ENCODE measurements around the gene LAMC3. TPM values are rescaled to one million over a fixed set of nuclear protein-coding genes. Genes with fewer than 3 reads are reported as not detected.
"Not testable (repeated sequence)": the region's sequence is repeated elsewhere in the genome, so short reads cannot be mapped to it uniquely, and the experiment has no call there.

LAMC3 gene
- total and polyA plus RNA-seq, 2 donors = 0.61 to 2.6 TPM

DNA sequence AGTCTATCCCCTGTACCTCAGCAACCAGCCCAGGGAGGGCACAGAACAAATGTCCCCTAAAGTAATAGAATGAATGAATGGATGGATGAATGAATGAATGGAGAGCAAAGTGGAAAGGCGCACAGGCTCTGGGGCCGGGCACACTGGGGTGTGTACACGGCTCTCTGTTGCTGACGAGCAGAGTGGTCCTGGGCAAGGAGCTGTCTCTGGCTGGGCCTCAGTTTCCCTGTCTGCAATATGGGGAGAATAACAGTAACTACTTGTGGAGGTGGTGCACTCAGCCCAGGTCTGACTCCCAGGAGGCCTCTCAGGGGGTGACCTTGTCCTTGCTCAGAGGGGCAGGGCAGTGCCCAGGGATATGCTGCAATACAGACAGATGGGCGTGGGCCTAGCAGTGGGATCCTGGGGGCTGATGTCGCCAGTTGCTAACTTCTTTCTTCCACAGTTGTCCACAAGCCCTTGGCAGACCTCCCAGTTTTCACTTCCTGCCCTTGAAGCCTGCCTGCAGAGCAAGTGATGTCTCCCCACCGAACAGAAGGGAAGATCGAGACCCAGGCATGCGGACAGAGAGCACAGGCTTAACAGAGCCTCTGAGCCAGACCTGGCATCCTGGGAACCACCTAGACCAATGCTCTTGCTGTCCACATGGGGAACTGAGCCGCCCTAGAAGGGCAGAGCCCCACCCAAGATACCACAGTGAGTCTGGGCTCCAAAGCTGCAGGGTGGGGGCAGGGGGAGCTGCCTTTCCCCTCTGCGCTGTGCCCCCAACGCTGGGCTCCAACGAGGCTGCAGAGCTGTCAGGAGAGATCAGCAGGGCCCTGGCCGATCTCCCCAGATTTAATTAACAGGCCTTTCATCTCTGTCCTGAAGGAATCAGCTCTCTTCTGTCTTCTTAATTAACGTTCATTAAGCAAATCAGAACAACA lies 13.6 kb upstream of the LAMC3 start:
- DNase-seq (ENCODE audit: low read depth in 6 of 9, low spot score in 9 of 9) = peak in 1 of 9 donors; percentile 2
- no peak overlapping the region for H3K27ac ChIP-seq (ENCODE audit: low read depth in 1 of 2, low read length in 1 of 2)
- no peaks in the 10 kb centered on the region for H3K9me3 ChIP-seq (ENCODE audit: control insufficient read depth in 2 of 2, insufficient read depth in 1 of 2, low read length in 1 of 2)
- H3K27me3 ChIP-seq (ENCODE audit: control insufficient read depth in 2 of 2, insufficient read depth in 1 of 2, low read length in 1 of 2) = peaks cover 0 to 22% of the 10 kb centered on the region in 2 donors
- WGBS = 57% methylated on average over 15 of the region's 15 CpGs
- no peak overlapping the region for H3K4me3 ChIP-seq (ENCODE audit: low read length in 2 of 2)
- H3K36me3 ChIP-seq (ENCODE audit: control insufficient read depth in 2 of 2, insufficient read depth in 2 of 2, low read length in 1 of 2) = no peaks in the 10 kb centered on the region
- no peaks in the 10 kb centered on the region for H3K4me1 ChIP-seq (ENCODE audit: control insufficient read depth in 2 of 2, insufficient read depth in 2 of 2, low read length in 2 of 2)

DNA sequence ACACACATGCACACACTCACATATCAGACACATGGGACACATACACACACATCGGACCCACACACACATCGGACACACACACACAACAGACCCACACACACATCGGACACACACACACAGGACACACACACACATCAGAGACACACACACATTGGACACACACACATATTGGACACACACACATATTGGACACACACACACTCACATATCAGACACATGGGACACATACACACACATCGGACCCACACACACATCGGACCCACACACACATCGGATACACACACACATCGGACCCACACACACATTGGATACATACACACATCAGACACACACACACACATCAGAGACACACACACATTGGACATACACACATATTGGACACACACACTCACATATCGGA lies 12.8 kb upstream of the LAMC3 start:
- WGBS = 97% methylated on average over 8 of the region's 8 CpGs
- Histone ChIP-seq H3K36me3 (ENCODE audit: control insufficient read depth in 2 of 2, insufficient read depth in 2 of 2, low read length in 1 of 2) (no peaks in the 10 kb centered on the region), H3K9me3 (ENCODE audit: control insufficient read depth in 2 of 2, insufficient read depth in 1 of 2, low read length in 1 of 2) (no peaks in the 10 kb centered on the region), H3K4me3 (ENCODE audit: low read length in 2 of 2) (no peak overlapping the region), H3K27ac (ENCODE audit: low read depth in 1 of 2, low read length in 1 of 2) (no peak overlapping the region), H3K27me3 (ENCODE audit: control insufficient read depth in 2 of 2, insufficient read depth in 1 of 2, low read length in 1 of 2) (peaks cover 0 to 27% of the 10 kb centered on the region in 2 donors), H3K4me1 (ENCODE audit: control insufficient read depth in 2 of 2, insufficient read depth in 2 of 2, low read length in 2 of 2) (no peaks in the 10 kb centered on the region)
- no peak for DNase-seq (ENCODE audit: low read depth in 6 of 9, low spot score in 9 of 9)

GRCh38 chr9:130996676-130997394 lies 12.1 kb upstream of the LAMC3 start:
- no peak for DNase-seq (ENCODE audit: low read depth in 6 of 9, low spot score in 9 of 9)
- no peaks in the 10 kb centered on the region for H3K4me1 ChIP-seq (ENCODE audit: control insufficient read depth in 2 of 2, insufficient read depth in 2 of 2, low read length in 2 of 2)
- H3K4me3 ChIP-seq (ENCODE audit: low read length in 2 of 2) = no peak overlapping the region
- no peak overlapping the region for H3K27ac ChIP-seq (ENCODE audit: low read depth in 1 of 2, low read length in 1 of 2)
- WGBS = 89% methylated on average over 14 of the region's 14 CpGs
- no peaks in the 10 kb centered on the region for H3K9me3 ChIP-seq (ENCODE audit: control insufficient read depth in 2 of 2, insufficient read depth in 1 of 2, low read length in 1 of 2)
- no peaks in the 10 kb centered on the region for H3K36me3 ChIP-seq (ENCODE audit: control insufficient read depth in 2 of 2, insufficient read depth in 2 of 2, low read length in 1 of 2)
- H3K27me3 ChIP-seq (ENCODE audit: control insufficient read depth in 2 of 2, insufficient read depth in 1 of 2, low read length in 1 of 2) = peaks cover 2 to 31% of the 10 kb centered on the region in 2 donors

DNA sequence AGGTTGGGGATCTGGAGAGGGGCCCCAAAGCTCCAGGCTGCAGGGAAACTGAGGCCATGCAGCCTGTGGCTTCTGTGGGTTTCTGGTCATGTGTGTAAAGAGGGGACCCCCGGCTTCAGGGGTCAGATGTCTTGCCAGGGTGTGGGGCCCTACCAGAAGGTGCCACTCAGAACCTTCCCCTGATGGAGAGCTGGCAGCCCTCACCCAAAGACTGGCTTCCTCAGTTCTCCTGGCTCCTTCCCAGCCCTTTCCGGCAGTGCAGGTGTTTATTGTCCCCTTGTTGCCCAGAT lies 11.6 kb upstream of the LAMC3 start:
- H3K27ac ChIP-seq (ENCODE audit: low read depth in 1 of 2, low read length in 1 of 2) = no peak overlapping the region
- no peak for DNase-seq (ENCODE audit: low read depth in 6 of 9, low spot score in 9 of 9)
- peaks cover 2 to 31% of the 10 kb centered on the region in 2 donors for H3K27me3 ChIP-seq (ENCODE audit: control insufficient read depth in 2 of 2, insufficient read depth in 1 of 2, low read length in 1 of 2)
- H3K9me3 ChIP-seq (ENCODE audit: control insufficient read depth in 2 of 2, insufficient read depth in 1 of 2, low read length in 1 of 2) = no peaks in the 10 kb centered on the region
- 54% methylated on average over 2 of the region's 2 CpGs for WGBS
- no peaks in the 10 kb centered on the region for H3K36me3 ChIP-seq (ENCODE audit: control insufficient read depth in 2 of 2, insufficient read depth in 2 of 2, low read length in 1 of 2)
- no peaks in the 10 kb centered on the region for H3K4me1 ChIP-seq (ENCODE audit: control insufficient read depth in 2 of 2, insufficient read depth in 2 of 2, low read length in 2 of 2)
- no peak overlapping the region for H3K4me3 ChIP-seq (ENCODE audit: low read length in 2 of 2)

DNA sequence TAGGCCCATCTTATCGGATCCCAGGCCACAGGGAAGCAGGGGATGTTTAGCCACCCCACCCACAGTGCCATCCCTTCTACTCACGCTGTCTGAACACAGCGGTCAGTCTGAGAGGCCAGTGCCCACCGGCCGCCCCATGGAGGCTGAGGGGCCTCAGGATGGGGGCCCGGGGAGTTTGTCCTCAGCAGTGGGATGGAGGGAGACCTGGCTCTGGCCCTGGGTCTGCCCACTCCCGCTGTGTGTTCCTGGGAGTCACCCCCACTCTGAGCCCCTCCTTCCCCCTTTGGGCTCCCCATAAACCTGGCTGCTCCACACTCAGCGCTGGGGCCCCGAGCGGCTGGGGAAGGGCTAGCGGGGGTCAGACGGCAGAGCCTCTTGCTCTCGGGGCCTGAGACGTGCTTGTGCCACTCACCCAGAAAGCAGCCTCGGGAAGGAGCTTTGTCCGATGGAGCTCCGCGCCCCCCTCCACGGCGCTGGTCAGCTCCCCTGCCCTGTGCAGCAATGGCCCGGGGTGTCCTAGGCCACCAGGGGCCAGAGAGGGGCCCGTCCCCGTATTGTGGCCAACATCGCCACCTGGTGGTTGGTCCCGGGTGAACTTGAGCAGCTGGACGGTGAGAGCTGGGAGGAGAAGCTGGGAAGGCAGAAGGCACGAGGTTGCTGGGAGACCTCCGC lies 10.9 kb upstream of the LAMC3 start:
- 48% methylated on average over 28 of the region's 28 CpGs for WGBS
- Histone ChIP-seq H3K4me3 (ENCODE audit: low read length in 2 of 2) (no peak overlapping the region), H3K27me3 (ENCODE audit: control insufficient read depth in 2 of 2, insufficient read depth in 1 of 2, low read length in 1 of 2) (peaks cover 2 to 31% of the 10 kb centered on the region in 2 donors), H3K9me3 (ENCODE audit: control insufficient read depth in 2 of 2, insufficient read depth in 1 of 2, low read length in 1 of 2) (no peaks in the 10 kb centered on the region), H3K4me1 (ENCODE audit: control insufficient read depth in 2 of 2, insufficient read depth in 2 of 2, low read length in 2 of 2) (no peaks in the 10 kb centered on the region), H3K27ac (ENCODE audit: low read depth in 1 of 2, low read length in 1 of 2) (no peak overlapping the region), H3K36me3 (ENCODE audit: control insufficient read depth in 2 of 2, insufficient read depth in 2 of 2, low read length in 1 of 2) (no peaks in the 10 kb centered on the region)
- DNase-seq (ENCODE audit: low read depth in 6 of 9, low spot score in 9 of 9) = peak; percentile 1 to 36 (median 15)

DNA sequence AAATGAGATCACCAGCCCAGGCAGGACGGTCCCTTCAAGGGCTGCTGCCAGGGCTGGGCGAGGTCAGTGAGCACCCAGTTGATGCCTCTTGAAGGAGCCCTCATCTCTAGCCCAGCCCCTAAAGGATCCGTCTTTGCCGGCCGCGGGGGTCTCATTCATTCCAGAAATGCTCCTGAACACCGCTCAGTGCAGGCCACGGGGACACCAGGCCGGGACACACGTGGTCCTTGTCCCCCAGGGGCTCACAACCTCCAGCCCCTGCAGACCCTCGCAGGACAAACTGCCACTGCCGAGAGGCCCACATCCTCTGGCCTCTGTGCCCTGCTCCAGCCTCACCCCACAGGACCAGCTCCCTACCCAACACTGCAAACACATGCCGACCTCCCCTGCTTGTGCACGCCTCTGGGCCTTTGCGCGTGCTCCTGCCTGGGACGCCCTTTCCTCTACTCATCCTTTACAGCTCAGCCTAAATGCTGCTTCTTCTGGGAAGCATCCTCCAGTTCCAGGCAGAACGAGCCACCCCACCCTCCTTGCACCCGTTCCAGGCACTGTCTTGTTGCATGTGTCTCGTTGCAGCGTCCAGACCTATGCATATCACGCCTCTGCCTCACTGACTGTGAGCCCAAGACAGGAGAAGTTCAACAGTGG lies 10.3 kb upstream of the LAMC3 start:
- H3K9me3 ChIP-seq (ENCODE audit: control insufficient read depth in 2 of 2, insufficient read depth in 1 of 2, low read length in 1 of 2) = no peaks in the 10 kb centered on the region
- H3K4me1 ChIP-seq (ENCODE audit: control insufficient read depth in 2 of 2, insufficient read depth in 2 of 2, low read length in 2 of 2) = no peaks in the 10 kb centered on the region
- 74% methylated on average over 22 of the region's 22 CpGs for WGBS
- H3K4me3 ChIP-seq (ENCODE audit: low read length in 2 of 2) = no peak overlapping the region
- no peak for DNase-seq (ENCODE audit: low read depth in 6 of 9, low spot score in 9 of 9)
- no peaks in the 10 kb centered on the region for H3K36me3 ChIP-seq (ENCODE audit: control insufficient read depth in 2 of 2, insufficient read depth in 2 of 2, low read length in 1 of 2)
- H3K27me3 ChIP-seq (ENCODE audit: control insufficient read depth in 2 of 2, insufficient read depth in 1 of 2, low read length in 1 of 2) = peaks cover 2 to 31% of the 10 kb centered on the region in 2 donors
- no peak overlapping the region for H3K27ac ChIP-seq (ENCODE audit: low read depth in 1 of 2, low read length in 1 of 2)

- Histone ChIP-seq H3K4me3 (ENCODE audit: low read length in 2 of 2) (no peak overlapping the region), H3K27me3 (ENCODE audit: control insufficient read depth in 2 of 2, insufficient read depth in 1 of 2, low read length in 1 of 2) (peaks cover 2 to 32% of the 10 kb centered on the region in 2 donors), H3K4me1 (ENCODE audit: control insufficient read depth in 2 of 2, insufficient read depth in 2 of 2, low read length in 2 of 2) (no peaks in the 10 kb centered on the region), H3K27ac (ENCODE audit: low read depth in 1 of 2, low read length in 1 of 2) (no peak overlapping the region), H3K36me3 (ENCODE audit: control insufficient read depth in 2 of 2, insufficient read depth in 2 of 2, low read length in 1 of 2) (no peaks in the 10 kb centered on the region), H3K9me3 (ENCODE audit: control insufficient read depth in 2 of 2, insufficient read depth in 1 of 2, low read length in 1 of 2) (no peaks in the 10 kb centered on the region)
- DNase-seq (ENCODE audit: low read depth in 6 of 9, low spot score in 9 of 9) = no peak
- 73% methylated on average over 3 of the region's 3 CpGs for WGBS
Observed at GRCh38 chr9:130999245-130999623, 9.7 kb upstream of the LAMC3 start.

- peaks cover 2 to 35% of the 10 kb centered on the region in 2 donors for H3K27me3 ChIP-seq (ENCODE audit: control insufficient read depth in 2 of 2, insufficient read depth in 1 of 2, low read length in 1 of 2)
- WGBS = 96% methylated on average over 9 of the region's 9 CpGs
- H3K4me3 ChIP-seq (ENCODE audit: low read length in 2 of 2); H3K9me3 ChIP-seq (ENCODE audit: control insufficient read depth in 2 of 2, insufficient read depth in 1 of 2, low read length in 1 of 2); H3K4me1 ChIP-seq (ENCODE audit: control insufficient read depth in 2 of 2, insufficient read depth in 2 of 2, low read length in 2 of 2); H3K36me3 ChIP-seq (ENCODE audit: control insufficient read depth in 2 of 2, insufficient read depth in 2 of 2, low read length in 1 of 2); DNase-seq (ENCODE audit: low read depth in 6 of 9, low spot score in 9 of 9); H3K27ac ChIP-seq (ENCODE audit: low read depth in 1 of 2, low read length in 1 of 2): not testable (repeated sequence)
Observed at GRCh38 chr9:131000526-131000925, 8.4 kb upstream of the LAMC3 start.
